Suprapubic skin (tissue), 4 donors: ENCODE results near the gene ADGRD2. TPM values are rescaled to one million over a fixed set of nuclear protein-coding genes. Genes with fewer than 3 reads are reported as not detected.

Experiments used
- DNase-seq, 2 donors: peaks; one replicate each; pipeline ENCODE4 v3.0.0-alpha.2; 2019; ENCODE audit warnings: low spot score in 2 of 2
- H3K27ac ChIP-seq: fragments of 200-600 bp; sonication (generic); one replicate; pipeline ENCODE4 v1.5.1; 2019
- H3K27me3 ChIP-seq: fragments of 200-600 bp; sonication (generic); one replicate; pipeline ENCODE4 v1.5.1; 2019
- H3K36me3 ChIP-seq: fragments of 200-600 bp; sonication (generic); one replicate; pipeline ENCODE4 v1.5.1; 2019
- H3K4me1 ChIP-seq: fragments of 200-600 bp; sonication (generic); one replicate; pipeline ENCODE4 v1.5.1; 2019
- H3K4me3 ChIP-seq: fragments of 200-600 bp; sonication (generic); one replicate; pipeline ENCODE4 v1.5.1; 2019; ENCODE audit warnings: mild to moderate bottlenecking
- H3K9me3 ChIP-seq: fragments of 200-600 bp; sonication (generic); one replicate; pipeline ENCODE4 v1.5.1; 2019
- EP300 ChIP-seq: sonication (generic); formaldehyde crosslinking; IDR thresholded peaks from one replicate; pipeline ENCODE4 v1.6.1; 2017; ENCODE audit warnings: antibody characterized with exemption
- POLR2A ChIP-seq, 2 donors: fragments of 450-650 bp; IDR thresholded peaks; one replicate each; pipeline ENCODE4 v1.6.1; 2017; ENCODE audit warnings: antibody characterized with exemption in 2 of 2, mild to moderate bottlenecking in 2 of 2, moderate library complexity in 2 of 2
- POLR2AphosphoS5 ChIP-seq, 3 donors: sonication (generic); formaldehyde crosslinking; IDR thresholded peaks; one replicate each; pipeline ENCODE4 v1.6.1; 2017; ENCODE audit warnings: antibody characterized with exemption in 3 of 3
- WGBS: methylation state at CpG from one replicate; pipeline ENCODE4 v1.1.5; 2018; 5-methylcytosine and 5-hydroxymethylcytosine counted together
- total RNA-seq, 4 donors: library from RNA; depleted of rRNA; stranded (reverse); fragments of >200 nt; gene quantifications; one replicate each; pipeline ENCODE4 v1.1.0, GENCODE V29; 2016
- TF ChIP-seq, protein P1 (sequence below), 2 donors: fragments of 200-600 bp in 1 of 2; fragments of 450-650 bp in 1 of 2; sonication (generic) in 1 of 2; IDR thresholded peaks; one replicate each; pipeline ENCODE4 v1.5.1; 2016 to 2019; ENCODE audit warnings: antibody characterized with exemption in 2 of 2, mild to moderate bottlenecking in 1 of 2, moderate library complexity in 1 of 2

The ADGRD2 gene
- total RNA-seq, 4 donors from 2014 or later = 0.31 to 7.7 TPM; not detected in 2

DNA sequence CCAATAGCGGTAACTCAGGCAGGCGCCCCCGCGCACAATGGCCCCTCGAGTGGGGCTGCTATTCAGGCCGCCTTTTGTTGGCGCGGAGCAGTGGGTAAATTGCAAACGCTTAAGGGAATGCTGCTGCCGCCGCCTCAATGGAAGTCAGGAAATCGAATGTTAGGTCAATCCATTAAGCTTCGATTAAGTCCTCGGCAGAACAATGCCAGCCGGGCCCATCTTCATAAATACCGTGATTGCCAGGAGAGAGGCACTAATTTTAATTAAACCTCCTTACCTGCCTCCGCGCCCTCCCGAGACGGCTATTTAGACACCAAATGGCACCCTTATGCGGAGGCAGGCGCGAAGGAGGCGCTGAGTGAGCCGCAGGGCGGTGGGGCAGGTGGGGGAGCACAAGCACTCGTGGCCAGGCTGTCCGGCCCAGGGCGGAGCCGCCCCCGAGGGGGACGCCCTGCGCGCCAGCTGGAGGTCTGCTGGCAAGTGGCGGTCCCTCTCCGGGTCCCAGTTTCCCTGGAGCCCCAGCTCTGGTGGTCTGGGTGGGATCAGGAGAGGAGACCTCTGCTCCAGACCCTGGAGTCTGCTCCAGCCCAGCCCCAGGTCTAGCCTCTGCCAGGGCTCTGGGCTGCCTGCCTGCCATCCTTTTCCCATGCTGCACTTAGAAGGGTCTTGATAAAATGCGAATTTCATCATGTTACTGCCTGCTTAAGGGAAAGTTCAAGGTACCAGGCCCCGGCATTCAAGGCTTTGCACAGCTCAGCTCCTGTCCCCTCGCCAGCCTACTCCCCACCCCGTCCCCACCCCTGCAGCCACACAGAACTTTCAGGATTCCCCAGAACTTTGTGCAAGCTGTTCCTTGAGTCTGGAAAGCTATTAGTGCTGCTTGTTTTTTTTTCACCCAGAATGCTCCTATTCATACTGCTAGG, 37.3 kb downstream of the ADGRD2 start:
- no peak overlapping the region for H3K4me3 ChIP-seq
- 50% methylated on average over 25 of the region's 40 CpGs for WGBS
- DNase-seq = no peak
- H3K4me1 ChIP-seq = peaks cover 2% of the 10 kb centered on the region
- no peaks in the 10 kb centered on the region for H3K9me3 ChIP-seq
- H3K27me3 ChIP-seq = peaks cover 74% of the 10 kb centered on the region
- TF ChIP-seq EP300 (no peak), POLR2AphosphoS5 (IDR thresholded peaks at IDR 0.05) (no peak), POLR2A (IDR thresholded peaks at IDR 0.05) (no peak)
- TF ChIP-seq, protein P1, sequence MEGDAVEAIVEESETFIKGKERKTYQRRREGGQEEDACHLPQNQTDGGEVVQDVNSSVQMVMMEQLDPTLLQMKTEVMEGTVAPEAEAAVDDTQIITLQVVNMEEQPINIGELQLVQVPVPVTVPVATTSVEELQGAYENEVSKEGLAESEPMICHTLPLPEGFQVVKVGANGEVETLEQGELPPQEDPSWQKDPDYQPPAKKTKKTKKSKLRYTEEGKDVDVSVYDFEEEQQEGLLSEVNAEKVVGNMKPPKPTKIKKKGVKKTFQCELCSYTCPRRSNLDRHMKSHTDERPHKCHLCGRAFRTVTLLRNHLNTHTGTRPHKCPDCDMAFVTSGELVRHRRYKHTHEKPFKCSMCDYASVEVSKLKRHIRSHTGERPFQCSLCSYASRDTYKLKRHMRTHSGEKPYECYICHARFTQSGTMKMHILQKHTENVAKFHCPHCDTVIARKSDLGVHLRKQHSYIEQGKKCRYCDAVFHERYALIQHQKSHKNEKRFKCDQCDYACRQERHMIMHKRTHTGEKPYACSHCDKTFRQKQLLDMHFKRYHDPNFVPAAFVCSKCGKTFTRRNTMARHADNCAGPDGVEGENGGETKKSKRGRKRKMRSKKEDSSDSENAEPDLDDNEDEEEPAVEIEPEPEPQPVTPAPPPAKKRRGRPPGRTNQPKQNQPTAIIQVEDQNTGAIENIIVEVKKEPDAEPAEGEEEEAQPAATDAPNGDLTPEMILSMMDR (IDR thresholded peaks at IDR 0.05) = no peak
- H3K27ac ChIP-seq = no peak overlapping the region
- H3K36me3 ChIP-seq = no peaks in the 10 kb centered on the region

DNA sequence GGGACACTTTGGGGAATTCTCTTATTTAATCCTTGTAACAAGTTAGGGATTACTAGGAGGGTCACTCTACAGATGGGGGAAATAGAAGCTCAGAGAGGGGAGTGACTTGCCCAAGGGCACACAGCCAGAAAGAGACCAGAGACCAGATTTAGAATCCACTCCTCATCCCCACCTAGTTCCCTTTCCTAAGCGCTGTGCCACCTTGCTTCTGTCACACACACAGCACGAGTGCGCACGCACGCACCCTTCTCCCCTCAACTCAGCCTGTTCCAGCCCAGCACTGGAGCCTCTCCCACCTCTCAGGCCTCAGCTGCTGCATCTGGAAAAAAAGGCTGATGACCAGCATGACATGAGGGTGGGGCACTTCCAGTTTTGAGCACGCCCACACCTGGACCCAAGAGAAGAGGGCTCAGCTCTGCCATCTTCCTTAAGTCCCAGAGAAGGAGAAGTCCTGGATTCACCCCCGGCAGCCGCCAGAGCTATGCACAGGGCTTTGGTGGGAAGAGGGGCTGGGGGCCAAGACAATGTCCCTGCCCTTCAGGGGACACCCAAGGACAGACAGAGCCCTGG, 38.5 kb downstream of the ADGRD2 start:
- Histone ChIP-seq H3K4me3 (no peak overlapping the region), H3K27me3 (peaks cover 74% of the 10 kb centered on the region), H3K9me3 (no peaks in the 10 kb centered on the region), H3K27ac (no peak overlapping the region), H3K36me3 (no peaks in the 10 kb centered on the region), H3K4me1 (peaks cover 2% of the 10 kb centered on the region)
- TF ChIP-seq POLR2AphosphoS5 (IDR thresholded peaks at IDR 0.05) (no peak), POLR2A (IDR thresholded peaks at IDR 0.05) (no peak), EP300 (no peak)
- TF ChIP-seq, protein P1 (IDR thresholded peaks at IDR 0.05) = no peak
- 89% methylated on average over 8 of the region's 8 CpGs for WGBS
- DNase-seq = no peak

DNA sequence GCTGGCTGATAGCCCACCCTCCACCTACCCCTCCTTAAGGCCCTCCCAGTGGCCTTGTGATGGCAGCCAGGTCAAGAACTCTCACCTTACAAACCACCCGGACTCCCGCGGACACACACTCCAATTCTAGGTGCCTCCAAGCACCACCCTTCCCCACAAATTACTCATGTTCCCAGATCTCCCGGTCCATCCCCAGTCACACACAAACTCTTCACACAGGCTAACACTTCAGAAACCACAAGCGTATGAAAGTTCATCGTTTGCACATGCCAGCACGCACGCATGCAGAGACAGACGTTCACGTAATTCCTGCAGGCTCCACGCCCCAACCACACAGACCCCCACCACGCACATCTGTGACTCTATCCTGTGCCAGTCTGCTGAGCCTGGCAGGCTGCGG, 39.0 kb downstream of the ADGRD2 start:
- TF ChIP-seq EP300 = no peak
- TF ChIP-seq, protein P1 (IDR thresholded peaks at IDR 0.05) = no peak
- TF ChIP-seq POLR2A (IDR thresholded peaks at IDR 0.05) = no peak
- TF ChIP-seq POLR2AphosphoS5 (IDR thresholded peaks at IDR 0.05) = no peak
- Histone ChIP-seq H3K9me3 (no peaks in the 10 kb centered on the region), H3K36me3 (no peaks in the 10 kb centered on the region), H3K27me3 (peaks cover 69% of the 10 kb centered on the region), H3K27ac (no peak overlapping the region), H3K4me3 (no peak overlapping the region), H3K4me1 (peaks cover 2% of the 10 kb centered on the region)
- 61% methylated on average over 9 of the region's 13 CpGs for WGBS
- no peak for DNase-seq

DNA sequence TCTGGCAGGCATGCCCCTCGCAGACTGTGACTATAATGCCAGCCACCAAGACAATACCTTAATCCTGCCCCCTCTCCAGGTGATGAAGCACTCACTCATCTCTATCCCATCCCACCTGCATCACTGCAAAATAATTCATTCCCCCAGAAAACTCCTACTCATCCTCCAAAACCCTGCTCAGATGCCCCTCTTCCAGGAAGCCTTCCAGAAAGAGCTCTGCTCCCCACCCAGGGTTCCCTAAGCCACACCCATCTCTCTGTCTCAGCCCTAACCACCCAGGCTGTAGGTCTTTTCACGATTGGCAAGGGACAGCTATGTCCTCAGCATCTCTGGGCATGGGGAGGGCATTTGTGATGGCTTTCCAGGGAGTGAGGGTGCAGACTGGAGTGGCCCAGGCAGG, 39.8 kb downstream of the ADGRD2 start:
- no peaks in the 10 kb centered on the region for H3K9me3 ChIP-seq
- H3K27me3 ChIP-seq = peaks cover 73% of the 10 kb centered on the region
- peaks cover 2% of the 10 kb centered on the region for H3K4me1 ChIP-seq
- H3K27ac ChIP-seq = no peak overlapping the region
- H3K36me3 ChIP-seq = no peaks in the 10 kb centered on the region
- 69% methylated on average over 2 of the region's 2 CpGs for WGBS
- no peak for DNase-seq
- TF ChIP-seq, protein P1 (IDR thresholded peaks at IDR 0.05) = no peak
- TF ChIP-seq POLR2AphosphoS5 (IDR thresholded peaks at IDR 0.05) = no peak
- no peak for TF ChIP-seq POLR2A (IDR thresholded peaks at IDR 0.05)
- no peak for TF ChIP-seq EP300
- H3K4me3 ChIP-seq = no peak overlapping the region
